ENCODE data around the gene FZR1.
A peak's percentile ranks its signal among the peaks of the same experiment; 100 is the strongest.
"Not testable (repeated sequence)": the region's sequence is repeated elsewhere in the genome, so short reads cannot be mapped to it uniquely, and the experiment has no call there.

Gene FZR1

DNA sequence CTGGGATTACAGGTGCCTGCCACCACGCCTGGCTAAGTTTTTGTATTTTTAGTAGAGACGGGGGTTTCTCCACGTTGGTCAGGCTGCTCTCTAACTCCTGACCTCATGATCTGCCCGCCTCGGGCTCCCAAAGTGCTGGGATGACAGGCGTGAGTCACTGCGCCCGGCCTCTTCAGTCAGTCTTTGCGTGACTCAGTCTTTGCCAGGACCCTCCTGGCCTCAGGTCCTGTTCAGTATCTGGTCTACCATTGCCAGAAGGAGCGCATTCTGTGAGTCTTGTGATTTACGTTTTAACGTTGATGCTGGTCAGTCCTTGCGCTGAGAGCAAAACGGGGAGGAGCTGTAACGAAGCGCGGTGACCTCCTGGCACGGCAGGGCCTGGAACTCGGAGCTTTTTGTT, 59.0 kb downstream of the FZR1 start:
- Histone ChIP-seq H3K9ac (ENCODE audit: low read depth, low read length) (no peak overlapping the region), H3K4me2 (ENCODE audit: insufficient read depth, low read length) (no peak overlapping the region), H3K4me3 (ENCODE audit: low read depth in 1 of 2, low read length in 2 of 2) (no peak overlapping the region), H3K79me2 (ENCODE audit: insufficient read depth, low read length) (no peaks in the 10 kb centered on the region), H3K27ac (ENCODE audit: low read length) (no peak overlapping the region), H3K4me1 (ENCODE audit: insufficient read depth, low read length) (no peaks in the 10 kb centered on the region), H3K9me3 (ENCODE audit: insufficient read depth, low read length, severe bottlenecking) (no peaks in the 10 kb centered on the region), H4K20me1 (ENCODE audit: insufficient read depth, low read length) (no peaks in the 10 kb centered on the region), H3K36me3 (ENCODE audit: insufficient read depth, low read length) (no peaks in the 10 kb centered on the region), H3K27me3 (ENCODE audit: insufficient read depth, low read length, poor library complexity) (no peaks in the 10 kb centered on the region), H2AFZ (ENCODE audit: low read depth, low read length) (no peak overlapping the region)
- no peak for DNase-seq
- no peak for ATAC-seq (ENCODE audit: insufficient read depth, low read depth)
- no peak for TF ChIP-seq EZH2 (IDR thresholded peaks at IDR 0.05; ENCODE audit: borderline replicate concordance, low read depth, low read length, severe bottlenecking)
- TF ChIP-seq, protein P1, sequence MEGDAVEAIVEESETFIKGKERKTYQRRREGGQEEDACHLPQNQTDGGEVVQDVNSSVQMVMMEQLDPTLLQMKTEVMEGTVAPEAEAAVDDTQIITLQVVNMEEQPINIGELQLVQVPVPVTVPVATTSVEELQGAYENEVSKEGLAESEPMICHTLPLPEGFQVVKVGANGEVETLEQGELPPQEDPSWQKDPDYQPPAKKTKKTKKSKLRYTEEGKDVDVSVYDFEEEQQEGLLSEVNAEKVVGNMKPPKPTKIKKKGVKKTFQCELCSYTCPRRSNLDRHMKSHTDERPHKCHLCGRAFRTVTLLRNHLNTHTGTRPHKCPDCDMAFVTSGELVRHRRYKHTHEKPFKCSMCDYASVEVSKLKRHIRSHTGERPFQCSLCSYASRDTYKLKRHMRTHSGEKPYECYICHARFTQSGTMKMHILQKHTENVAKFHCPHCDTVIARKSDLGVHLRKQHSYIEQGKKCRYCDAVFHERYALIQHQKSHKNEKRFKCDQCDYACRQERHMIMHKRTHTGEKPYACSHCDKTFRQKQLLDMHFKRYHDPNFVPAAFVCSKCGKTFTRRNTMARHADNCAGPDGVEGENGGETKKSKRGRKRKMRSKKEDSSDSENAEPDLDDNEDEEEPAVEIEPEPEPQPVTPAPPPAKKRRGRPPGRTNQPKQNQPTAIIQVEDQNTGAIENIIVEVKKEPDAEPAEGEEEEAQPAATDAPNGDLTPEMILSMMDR (IDR thresholded peaks at IDR 0.05; ENCODE audit: borderline replicate concordance, extremely low read depth, low read length, poor library complexity, severe bottlenecking) = no peak

DNA sequence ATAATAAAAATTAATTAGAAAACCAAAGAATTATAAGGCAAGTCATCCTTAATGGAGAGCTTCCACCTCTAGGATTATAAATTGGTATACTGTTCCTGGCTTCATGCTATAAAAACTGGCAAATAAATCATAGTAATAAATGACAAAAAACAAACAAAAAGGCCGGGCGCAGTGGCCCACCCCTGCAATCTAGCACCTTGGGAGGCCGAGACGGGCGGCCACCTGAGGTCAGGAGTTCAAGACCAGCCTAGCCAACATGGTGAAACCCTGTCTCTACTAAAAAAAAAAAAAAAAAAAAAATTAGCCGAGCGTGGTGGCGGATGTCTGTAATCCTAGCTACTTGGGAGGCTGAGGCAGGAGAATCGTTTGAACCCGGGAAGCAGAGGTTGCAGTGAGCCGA, 63.9 kb downstream of the FZR1 start:
- not testable (repeated sequence) for H3K4me2 ChIP-seq (ENCODE audit: insufficient read depth, low read length); H4K20me1 ChIP-seq (ENCODE audit: insufficient read depth, low read length)
- H3K36me3 ChIP-seq (ENCODE audit: insufficient read depth, low read length) = peaks cover 11% of the 10 kb centered on the region

DNA sequence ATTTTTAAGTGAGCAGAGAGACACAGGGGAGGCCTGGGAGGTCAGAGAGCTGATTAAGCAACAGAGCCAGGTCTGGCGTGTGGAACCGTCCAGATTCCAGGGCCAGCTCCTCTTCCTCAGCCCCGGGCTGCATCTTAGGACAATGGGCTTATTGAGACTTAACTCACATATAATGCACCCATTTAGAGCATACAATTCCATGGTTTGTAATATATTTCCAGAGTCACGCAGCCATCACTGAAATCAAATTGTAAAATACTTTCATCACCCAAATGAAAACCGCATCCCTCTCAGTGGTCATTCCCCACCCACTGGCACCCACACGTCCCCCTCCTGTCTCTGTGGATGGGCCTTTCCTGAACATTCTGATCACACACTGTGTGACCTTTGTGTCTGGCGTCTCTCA, 64.5 kb downstream of the FZR1 start:
- Histone ChIP-seq H3K27me3 (ENCODE audit: insufficient read depth, low read length, poor library complexity) (no peaks in the 10 kb centered on the region), H3K4me2 (ENCODE audit: insufficient read depth, low read length) (no peak overlapping the region), H3K4me1 (ENCODE audit: insufficient read depth, low read length) (peaks cover 16% of the 10 kb centered on the region), H3K4me3 (ENCODE audit: low read depth in 1 of 2, low read length in 2 of 2) (no peak overlapping the region), H2AFZ (ENCODE audit: low read depth, low read length) (no peak overlapping the region), H3K9ac (ENCODE audit: low read depth, low read length) (no peak overlapping the region), H3K27ac (ENCODE audit: low read length) (no peak overlapping the region), H3K9me3 (ENCODE audit: insufficient read depth, low read length, severe bottlenecking) (no peaks in the 10 kb centered on the region), H4K20me1 (ENCODE audit: insufficient read depth, low read length) (0 out of 2 replicates have a peak, but pooled peaks cover 5% of the 10 kb centered on the region), H3K79me2 (ENCODE audit: insufficient read depth, low read length) (peaks cover 9% of the 10 kb centered on the region), H3K36me3 (ENCODE audit: insufficient read depth, low read length) (peaks cover 16% of the 10 kb centered on the region)
- ATAC-seq (ENCODE audit: insufficient read depth, low read depth) = no peak
- no peak for DNase-seq
- TF ChIP-seq, protein P1 (IDR thresholded peaks at IDR 0.05; ENCODE audit: borderline replicate concordance, extremely low read depth, low read length, poor library complexity, severe bottlenecking) = no peak
- no peak for TF ChIP-seq EZH2 (IDR thresholded peaks at IDR 0.05; ENCODE audit: borderline replicate concordance, low read depth, low read length, severe bottlenecking)

More for the DNA sequence above, 63.9 kb downstream of the FZR1 start:
- H3K9me3 ChIP-seq (ENCODE audit: insufficient read depth, low read length, severe bottlenecking); ATAC-seq (ENCODE audit: insufficient read depth, low read depth); H3K79me2 ChIP-seq (ENCODE audit: insufficient read depth, low read length); H3K27ac ChIP-seq (ENCODE audit: low read length); DNase-seq; H2AFZ ChIP-seq (ENCODE audit: low read depth, low read length); H3K9ac ChIP-seq (ENCODE audit: low read depth, low read length); H3K27me3 ChIP-seq (ENCODE audit: insufficient read depth, low read length, poor library complexity); H3K4me3 ChIP-seq (ENCODE audit: low read depth in 1 of 2, low read length in 2 of 2): not testable (repeated sequence)
- H3K4me1 ChIP-seq (ENCODE audit: insufficient read depth, low read length) = peaks cover 16% of the 10 kb centered on the region

DNA sequence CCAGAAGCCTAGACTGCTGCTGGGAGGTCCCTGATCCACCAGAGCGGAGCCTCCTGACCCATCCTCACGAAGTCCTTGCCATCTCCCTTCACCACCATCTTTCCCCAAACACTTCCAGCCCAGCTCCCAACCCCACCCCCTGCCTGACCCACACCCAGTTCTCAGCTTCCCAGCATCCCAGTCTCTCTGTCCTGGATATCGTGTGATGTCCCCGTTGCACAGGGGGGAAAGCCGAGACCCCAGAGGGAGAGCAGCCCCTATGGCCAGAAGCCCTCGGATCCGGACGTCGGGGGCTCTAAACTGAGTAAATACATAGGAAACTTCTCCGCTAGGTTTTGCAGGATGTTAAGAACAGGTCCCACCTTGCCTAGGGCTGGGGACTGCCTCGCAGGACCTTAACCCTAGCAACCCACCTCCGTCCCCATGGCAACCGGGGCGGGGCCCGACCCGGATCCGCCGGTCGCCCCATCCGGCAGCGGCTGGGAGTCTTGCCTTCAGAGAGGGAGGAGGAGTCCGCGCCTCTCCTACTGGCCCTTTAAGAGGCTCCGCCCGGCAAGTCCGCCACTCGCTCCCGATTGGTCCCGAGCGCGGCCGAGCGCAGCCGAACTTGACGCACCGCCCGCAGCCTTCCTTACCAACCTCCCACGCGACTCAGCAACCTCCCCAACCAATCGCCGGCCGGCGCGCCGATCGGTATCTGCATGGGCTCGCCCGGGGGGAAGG, 66.2 kb downstream of the FZR1 start:
- Histone ChIP-seq H3K9me3 (ENCODE audit: insufficient read depth, low read length, severe bottlenecking) (no peaks in the 10 kb centered on the region), H3K27me3 (ENCODE audit: insufficient read depth, low read length, poor library complexity) (no peaks in the 10 kb centered on the region), H3K79me2 (ENCODE audit: insufficient read depth, low read length) (peaks cover 9% of the 10 kb centered on the region), H3K27ac (ENCODE audit: low read length) (peak overlapping the region; percentile 74), H3K4me1 (ENCODE audit: insufficient read depth, low read length) (peaks cover 16% of the 10 kb centered on the region), H3K4me3 (ENCODE audit: low read depth in 1 of 2, low read length in 2 of 2) (peak overlapping the region; percentile 26 to 64; a peak in 3 of 4 replicates), H2AFZ (ENCODE audit: low read depth, low read length) (peak overlapping the region; percentile 95), H4K20me1 (ENCODE audit: insufficient read depth, low read length) (0 out of 2 replicates have a peak, but pooled peaks cover 5% of the 10 kb centered on the region), H3K4me2 (ENCODE audit: insufficient read depth, low read length) (peak overlapping the region; percentile 95), H3K36me3 (ENCODE audit: insufficient read depth, low read length) (peaks cover 27% of the 10 kb centered on the region), H3K9ac (ENCODE audit: low read depth, low read length) (peak overlapping the region; percentile 55)
- peak; percentile 95 for ATAC-seq (ENCODE audit: insufficient read depth, low read depth)
- peak; percentile 100 for DNase-seq
- TF ChIP-seq EZH2 (IDR thresholded peaks at IDR 0.05; ENCODE audit: borderline replicate concordance, low read depth, low read length, severe bottlenecking) = no peak
- TF ChIP-seq, protein P1 (IDR thresholded peaks at IDR 0.05; ENCODE audit: borderline replicate concordance, extremely low read depth, low read length, poor library complexity, severe bottlenecking) = no peak

Data from DND-41 (cell line).